GM12878 (cell line): ENCODE measurements around the gene TDRD5.

Experiments
- CREM ChIP-seq: IDR thresholded peaks from 2 replicates; pipeline ENCODE4 v1.6.1; 2014; ENCODE audit warnings: antibody characterized with exemption, low read depth
- FOXK2 ChIP-seq: fragments of 450-650 bp; IDR thresholded peaks from 2 replicates; pipeline ENCODE4 v1.6.1; 2017; ENCODE audit warnings: mild to moderate bottlenecking, moderate library complexity
- FOXM1 ChIP-seq: IDR thresholded peaks from 2 replicates; pipeline ENCODE4 v1.6.1; 2012; ENCODE audit warnings: low read depth, mild to moderate bottlenecking, inconsistent platforms, low read length, moderate library complexity
- KDM1A ChIP-seq: fragments of 200-600 bp; sonication (generic); IDR thresholded peaks from 2 replicates; pipeline ENCODE4 v1.6.1; 2016; ENCODE audit warnings: borderline replicate concordance
- NFXL1 ChIP-seq: fragments of 450-650 bp; IDR thresholded peaks from 2 replicates; pipeline ENCODE4 v1.6.1; 2017; ENCODE audit warnings: antibody characterized with exemption, mild to moderate bottlenecking, borderline replicate concordance
- NFYA ChIP-seq: IDR thresholded peaks from 2 replicates; pipeline ENCODE4 v1.6.1; 2011; ENCODE audit warnings: low read depth, mild to moderate bottlenecking, low read length, improper control_type of control experiment, borderline replicate concordance
- NR2F1 ChIP-seq: fragments of 450-650 bp; conservative IDR thresholded peaks from 2 replicates; pipeline ENCODE4 v1.6.1; 2017; ENCODE audit warnings: mild to moderate bottlenecking
- POLR2AphosphoS5 ChIP-seq: IDR thresholded peaks from 2 replicates; pipeline ENCODE4 v1.6.1; 2011; ENCODE audit warnings: mild to moderate bottlenecking, low read length, inconsistent platforms
- RAD21 ChIP-seq: IDR thresholded peaks from 2 replicates; pipeline ENCODE4 v1.6.1; 2011; ENCODE audit warnings: mild to moderate bottlenecking, low read depth, low read length, moderate library complexity; ENCODE audit not compliant: insufficient read depth
- ZNF24 ChIP-seq: fragments of 450-650 bp; IDR thresholded peaks from 2 replicates; pipeline ENCODE4 v1.6.1; 2017; ENCODE audit warnings: antibody characterized with exemption, mild to moderate bottlenecking
- ZSCAN29 ChIP-seq: fragments of 450-650 bp; IDR thresholded peaks from 2 replicates; pipeline ENCODE4 v1.6.1; 2017; ENCODE audit warnings: mild to moderate bottlenecking, moderate library complexity
- TF ChIP-seq, protein P1 (sequence below), 3 experiments: IDR thresholded peaks in 2 of 3; conservative IDR thresholded peaks in 1 of 3; 2 replicates each; pipeline ENCODE4 v1.5.1; 2011; ENCODE audit warnings: low read depth in 3 of 3, low read length in 3 of 3, mild to moderate bottlenecking in 3 of 3, control low read depth in 2 of 3, moderate library complexity in 2 of 3, inconsistent platforms in 1 of 3, mixed read lengths in 1 of 3; ENCODE audit not compliant: control insufficient read depth in 2 of 3, insufficient read depth in 1 of 3; ENCODE audit errors: extremely low read depth in 1 of 3

- TF ChIP-seq, protein P1, sequence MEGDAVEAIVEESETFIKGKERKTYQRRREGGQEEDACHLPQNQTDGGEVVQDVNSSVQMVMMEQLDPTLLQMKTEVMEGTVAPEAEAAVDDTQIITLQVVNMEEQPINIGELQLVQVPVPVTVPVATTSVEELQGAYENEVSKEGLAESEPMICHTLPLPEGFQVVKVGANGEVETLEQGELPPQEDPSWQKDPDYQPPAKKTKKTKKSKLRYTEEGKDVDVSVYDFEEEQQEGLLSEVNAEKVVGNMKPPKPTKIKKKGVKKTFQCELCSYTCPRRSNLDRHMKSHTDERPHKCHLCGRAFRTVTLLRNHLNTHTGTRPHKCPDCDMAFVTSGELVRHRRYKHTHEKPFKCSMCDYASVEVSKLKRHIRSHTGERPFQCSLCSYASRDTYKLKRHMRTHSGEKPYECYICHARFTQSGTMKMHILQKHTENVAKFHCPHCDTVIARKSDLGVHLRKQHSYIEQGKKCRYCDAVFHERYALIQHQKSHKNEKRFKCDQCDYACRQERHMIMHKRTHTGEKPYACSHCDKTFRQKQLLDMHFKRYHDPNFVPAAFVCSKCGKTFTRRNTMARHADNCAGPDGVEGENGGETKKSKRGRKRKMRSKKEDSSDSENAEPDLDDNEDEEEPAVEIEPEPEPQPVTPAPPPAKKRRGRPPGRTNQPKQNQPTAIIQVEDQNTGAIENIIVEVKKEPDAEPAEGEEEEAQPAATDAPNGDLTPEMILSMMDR (IDR thresholded peaks at IDR 0.05 in 2 of 3, conservative IDR thresholded peaks at IDR 0.05 in 1 of 3; ENCODE audit: control insufficient read depth in 2 of 3, extremely low read depth in 1 of 3, insufficient read depth in 1 of 3, low read depth in 3 of 3, low read length in 3 of 3), result peak; percentile 17 to 43 (median 34); a peak in 5 of 6 replicates
- no peak for TF ChIP-seq FOXM1
- TF ChIP-seq KDM1A, result no peak
- TF ChIP-seq NR2F1, result no peak
- no peak for TF ChIP-seq ZSCAN29
- no peak for TF ChIP-seq RAD21
- TF ChIP-seq FOXK2, result no peak
- no peak for TF ChIP-seq CREM
- TF ChIP-seq POLR2AphosphoS5, result no peak
- TF ChIP-seq NFXL1, result no peak
- no peak for TF ChIP-seq ZNF24
- TF ChIP-seq NFYA, result no peak
Observed at GRCh38 chr1:179599623-179600249, 8.1 kb downstream of the TDRD5 start.
